SU-DHL-6 (cell line): Measurements from ENCODE around the gene ADD1.

Experiments used
- EZH2phosphoT487 ChIP-seq: fragments of 200-600 bp; sonication (generic), shearing (Covaris generic); conservative IDR thresholded peaks from 2 replicates; pipeline ENCODE4 v1.6.1; 2018; ENCODE audit warnings: mild to moderate bottlenecking, antibody characterized with exemption, low read length, moderate library complexity, mixed read lengths
- TF ChIP-seq, protein P1 (sequence below): fragments of 200-600 bp; sonication (generic); IDR thresholded peaks from one replicate; pipeline ENCODE4 v1.5.1; 2017; ENCODE audit warnings: antibody characterized with exemption, mild to moderate bottlenecking, low read length, moderate library complexity; ENCODE audit not compliant: insufficient read depth, poor library complexity, severe bottlenecking

DNA sequence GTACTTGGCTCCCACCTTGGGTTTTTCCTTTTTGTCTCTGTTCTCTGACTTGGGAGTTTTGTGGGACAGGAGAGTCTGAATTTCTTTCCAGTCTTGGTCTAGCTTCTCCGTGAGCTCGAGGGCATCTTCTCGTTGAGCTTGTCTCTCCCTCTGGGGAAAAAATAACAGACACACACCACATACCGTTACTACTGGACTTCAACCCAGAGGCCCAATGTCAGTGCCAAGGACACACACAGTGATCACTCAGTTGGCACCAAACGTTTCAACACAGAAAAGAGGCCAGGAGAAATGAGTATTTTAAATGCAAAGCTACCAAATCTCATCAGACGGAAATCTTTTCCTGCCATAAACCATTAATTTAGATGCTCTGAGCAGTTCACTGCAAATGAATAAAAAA lies 109.9 kb downstream of the ADD1 start:
- TF ChIP-seq, protein P1, sequence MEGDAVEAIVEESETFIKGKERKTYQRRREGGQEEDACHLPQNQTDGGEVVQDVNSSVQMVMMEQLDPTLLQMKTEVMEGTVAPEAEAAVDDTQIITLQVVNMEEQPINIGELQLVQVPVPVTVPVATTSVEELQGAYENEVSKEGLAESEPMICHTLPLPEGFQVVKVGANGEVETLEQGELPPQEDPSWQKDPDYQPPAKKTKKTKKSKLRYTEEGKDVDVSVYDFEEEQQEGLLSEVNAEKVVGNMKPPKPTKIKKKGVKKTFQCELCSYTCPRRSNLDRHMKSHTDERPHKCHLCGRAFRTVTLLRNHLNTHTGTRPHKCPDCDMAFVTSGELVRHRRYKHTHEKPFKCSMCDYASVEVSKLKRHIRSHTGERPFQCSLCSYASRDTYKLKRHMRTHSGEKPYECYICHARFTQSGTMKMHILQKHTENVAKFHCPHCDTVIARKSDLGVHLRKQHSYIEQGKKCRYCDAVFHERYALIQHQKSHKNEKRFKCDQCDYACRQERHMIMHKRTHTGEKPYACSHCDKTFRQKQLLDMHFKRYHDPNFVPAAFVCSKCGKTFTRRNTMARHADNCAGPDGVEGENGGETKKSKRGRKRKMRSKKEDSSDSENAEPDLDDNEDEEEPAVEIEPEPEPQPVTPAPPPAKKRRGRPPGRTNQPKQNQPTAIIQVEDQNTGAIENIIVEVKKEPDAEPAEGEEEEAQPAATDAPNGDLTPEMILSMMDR = no peak
- no peak for TF ChIP-seq EZH2phosphoT487
